GM18951 (cell line): Measurements from ENCODE around the gene IFT27.

Experiments
- POLR2A ChIP-seq: IDR thresholded peaks from 4 replicates; pipeline ENCODE4 v1.6.1; 2011; ENCODE audit warnings: mild to moderate bottlenecking; ENCODE audit not compliant: insufficient read length, insufficient read depth; ENCODE audit errors: extremely low read depth
- in situ Hi-C: fragments of 300-500 bp; cut with MboI; formaldehyde crosslinking; loops from one replicate; pipeline ENCODE4 v1.12.0; 2022; ENCODE audit warnings: low sequenced_read_pairs, mixed read lengths, inconsistent platforms; ENCODE audit not compliant: unreplicated experiment

IFT27 gene

GRCh38 chr22:36775964-36776669, at the start of gene IFT27:
TSS of gene IFT27 (minus strand) at chr22:36776119. CDS start at chr22:36775707, 412 bp downstream.
- peak; percentile 62 for TF ChIP-seq POLR2A
- in situ Hi-C loops = loop anchor here (10.0 kb wide), 1 partner anchor 209 kb away; no protein-coding TSS in a partner anchor

GRCh38 chr22:36824655-36825054, 48.7 kb upstream of the IFT27 start:
- in situ Hi-C loops = no loop called here
- no peak for TF ChIP-seq POLR2A

GRCh38 chr22:36823186-36823839, 47.4 kb upstream of the IFT27 start:
- in situ Hi-C loops = no loop called here
- TF ChIP-seq POLR2A = no peak

- TF ChIP-seq POLR2A = no peak
- in situ Hi-C loops = no loop called here
Observed at GRCh38 chr22:36822581-36822980, 46.7 kb upstream of the IFT27 start.

GRCh38 chr22:36819112-36819511, 43.2 kb upstream of the IFT27 start:
- in situ Hi-C loops = no loop called here
- TF ChIP-seq POLR2A = no peak

- in situ Hi-C loops = no loop called here
- TF ChIP-seq POLR2A = no peak
Observed at GRCh38 chr22:36818010-36818642, 42.2 kb upstream of the IFT27 start.

GRCh38 chr22:36817525-36817848, 41.6 kb upstream of the IFT27 start:
- TF ChIP-seq POLR2A = no peak
- in situ Hi-C loops = no loop called here

- in situ Hi-C loops = no loop called here
- TF ChIP-seq POLR2A = no peak
Observed at GRCh38 chr22:36816636-36817524, 41.0 kb upstream of the IFT27 start, which contains the start of gene PVALB. TSS of gene PVALB (minus strand) at chr22:36817035. CDS start at chr22:36817005, 30 bp downstream.

GRCh38 chr22:36816339-36816635, 40.4 kb upstream of the IFT27 start:
- TF ChIP-seq POLR2A = no peak
- in situ Hi-C loops = no loop called here

- in situ Hi-C loops = no loop called here
- TF ChIP-seq POLR2A = no peak
Observed at GRCh38 chr22:36815558-36816338, 39.8 kb upstream of the IFT27 start.

GRCh38 chr22:36814801-36815200, 38.9 kb upstream of the IFT27 start:
- in situ Hi-C loops = no loop called here
- TF ChIP-seq POLR2A = no peak

GRCh38 chr22:36811094-36811800, 35.3 kb upstream of the IFT27 start:
- no peak for TF ChIP-seq POLR2A
- in situ Hi-C loops = no loop called here
